Measurements from ENCODE around the gene ST6GALNAC2.
"Not testable (repeated sequence)": the region's sequence is repeated elsewhere in the genome, so short reads cannot be mapped to it uniquely, and the experiment has no call there.

ST6GALNAC2 gene

DNA sequence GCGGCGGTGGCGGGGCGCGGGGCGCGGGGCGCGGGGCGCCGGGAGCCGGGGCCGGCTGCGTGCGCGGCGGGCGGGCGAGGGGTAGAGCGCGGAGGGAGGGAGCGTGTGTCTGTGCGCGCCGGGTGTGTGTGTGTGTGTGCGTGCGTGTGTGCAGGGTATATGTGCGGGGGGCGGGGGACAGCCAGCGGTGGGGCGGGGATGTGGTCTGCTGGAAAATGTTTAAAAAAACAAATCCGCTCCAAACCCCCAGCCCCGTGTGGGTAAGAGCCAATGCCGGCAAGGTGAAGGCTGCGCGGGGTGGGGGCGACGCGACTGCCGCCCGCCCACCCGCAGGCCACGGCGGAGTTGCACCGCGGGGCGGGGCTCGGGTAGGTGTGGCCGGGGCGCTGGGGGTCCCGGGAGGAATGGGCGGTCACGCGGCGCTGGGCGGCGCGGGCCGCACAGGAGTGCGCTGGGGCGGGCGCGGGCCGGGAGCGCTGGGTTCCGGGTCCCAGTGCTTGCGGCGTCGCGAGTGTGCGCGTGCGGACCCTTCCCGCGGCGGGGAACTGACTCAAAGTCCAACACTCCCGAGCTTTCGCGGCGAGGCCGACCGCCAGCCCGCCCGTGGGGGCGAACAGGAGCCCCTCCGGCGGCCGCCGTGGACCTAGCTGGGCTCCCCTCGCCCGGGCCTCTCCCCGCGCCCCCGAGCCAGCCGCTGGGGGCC lies 47.9 kb downstream of the ST6GALNAC2 start, which contains the start of gene CYGB:
CYGB (minus strand) TSS at position 132 of the 703 bp plus-strand sequence. CDS start 167 bp downstream, outside the sequence.
- DNase-seq = no peak

DNA sequence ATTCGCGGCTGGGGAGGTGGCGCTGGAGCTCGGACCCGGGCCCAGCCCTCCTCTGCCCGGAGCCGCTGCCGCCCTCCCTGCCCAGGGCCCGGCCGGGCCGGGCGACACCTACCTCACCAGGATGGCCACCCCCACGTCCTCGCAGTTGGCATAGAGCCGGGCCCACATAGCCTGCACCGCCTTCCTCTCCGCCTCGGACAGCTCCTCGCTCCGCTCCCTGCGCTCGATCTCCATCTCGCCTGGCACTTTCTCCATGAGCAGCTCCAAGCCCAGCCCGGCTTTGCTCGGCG lies 48.4 kb downstream of the ST6GALNAC2 start:
- no peak for DNase-seq

DNA sequence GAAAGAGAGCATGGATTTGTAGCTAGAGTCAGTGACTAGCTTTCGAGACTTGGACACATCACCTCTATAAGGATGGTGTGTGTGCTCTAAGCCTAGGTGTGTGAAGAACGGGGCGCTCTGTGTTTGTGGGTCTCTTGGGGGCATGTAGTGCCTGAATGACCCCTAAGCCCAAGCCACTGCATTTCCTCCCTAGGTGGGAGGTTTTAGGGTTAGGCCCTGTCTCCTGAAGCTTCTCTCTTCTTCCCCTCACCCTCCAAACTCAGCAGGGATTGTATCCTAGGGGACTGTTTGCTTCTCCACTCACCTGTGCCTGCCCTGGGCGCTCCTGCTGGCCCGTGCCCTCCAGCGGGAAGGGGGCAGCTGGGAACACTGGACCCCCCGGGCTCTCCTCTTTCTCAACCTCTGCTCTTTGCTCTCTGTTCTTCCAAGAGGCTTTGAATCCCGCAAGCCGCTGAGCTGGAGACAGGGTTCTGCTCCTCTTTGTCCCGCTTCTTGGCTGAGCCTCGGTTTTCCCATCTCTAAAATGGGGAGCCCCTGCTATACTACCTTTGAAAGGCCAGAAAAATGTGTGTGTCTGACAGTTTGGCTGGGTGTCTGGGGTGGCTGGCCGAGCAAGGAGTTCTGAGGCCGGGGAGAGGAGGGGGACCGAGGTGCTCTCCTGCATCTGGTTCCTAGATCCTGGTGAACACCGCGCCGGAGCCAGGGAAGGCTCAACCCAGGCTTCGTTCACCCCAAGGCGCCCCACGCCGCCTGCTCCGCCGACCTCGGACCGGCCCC lies 49.0 kb downstream of the ST6GALNAC2 start:
- DNase-seq = no peak

DNA sequence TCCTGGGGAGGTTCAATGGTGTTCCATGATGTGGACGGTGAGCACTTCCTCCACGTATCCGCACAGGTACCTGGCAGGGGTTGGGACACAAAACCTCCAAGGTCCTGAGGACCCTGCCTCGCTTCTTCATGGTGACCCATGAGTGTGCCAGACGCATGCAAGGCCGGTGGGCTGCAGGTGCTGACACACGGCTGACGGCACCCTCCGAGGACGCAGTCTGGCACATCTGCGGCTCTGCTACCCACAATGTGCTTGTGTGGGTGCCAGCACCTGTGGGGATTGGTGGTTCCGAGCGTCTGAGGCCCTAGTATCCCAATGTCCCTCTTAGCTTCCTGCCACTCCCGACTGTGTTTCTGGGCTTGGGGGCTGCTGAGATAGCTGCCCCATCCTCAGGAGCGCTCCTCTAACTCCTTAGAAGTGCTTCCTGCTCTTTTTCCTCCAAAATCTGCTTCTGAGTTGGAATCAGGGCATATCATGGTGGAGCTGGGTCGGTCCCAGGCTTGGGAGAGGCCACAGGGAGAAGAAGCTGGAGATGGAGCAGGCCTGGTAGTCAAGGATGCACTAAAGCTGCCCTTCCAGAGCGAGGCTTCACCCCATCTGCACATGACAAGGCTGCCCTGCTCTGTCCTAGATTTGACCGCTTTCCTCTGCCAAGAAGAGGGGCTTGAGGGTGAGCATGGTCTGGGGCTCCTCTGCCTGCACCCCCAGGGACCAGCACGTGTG lies 49.7 kb downstream of the ST6GALNAC2 start:
- no peak for DNase-seq

DNA sequence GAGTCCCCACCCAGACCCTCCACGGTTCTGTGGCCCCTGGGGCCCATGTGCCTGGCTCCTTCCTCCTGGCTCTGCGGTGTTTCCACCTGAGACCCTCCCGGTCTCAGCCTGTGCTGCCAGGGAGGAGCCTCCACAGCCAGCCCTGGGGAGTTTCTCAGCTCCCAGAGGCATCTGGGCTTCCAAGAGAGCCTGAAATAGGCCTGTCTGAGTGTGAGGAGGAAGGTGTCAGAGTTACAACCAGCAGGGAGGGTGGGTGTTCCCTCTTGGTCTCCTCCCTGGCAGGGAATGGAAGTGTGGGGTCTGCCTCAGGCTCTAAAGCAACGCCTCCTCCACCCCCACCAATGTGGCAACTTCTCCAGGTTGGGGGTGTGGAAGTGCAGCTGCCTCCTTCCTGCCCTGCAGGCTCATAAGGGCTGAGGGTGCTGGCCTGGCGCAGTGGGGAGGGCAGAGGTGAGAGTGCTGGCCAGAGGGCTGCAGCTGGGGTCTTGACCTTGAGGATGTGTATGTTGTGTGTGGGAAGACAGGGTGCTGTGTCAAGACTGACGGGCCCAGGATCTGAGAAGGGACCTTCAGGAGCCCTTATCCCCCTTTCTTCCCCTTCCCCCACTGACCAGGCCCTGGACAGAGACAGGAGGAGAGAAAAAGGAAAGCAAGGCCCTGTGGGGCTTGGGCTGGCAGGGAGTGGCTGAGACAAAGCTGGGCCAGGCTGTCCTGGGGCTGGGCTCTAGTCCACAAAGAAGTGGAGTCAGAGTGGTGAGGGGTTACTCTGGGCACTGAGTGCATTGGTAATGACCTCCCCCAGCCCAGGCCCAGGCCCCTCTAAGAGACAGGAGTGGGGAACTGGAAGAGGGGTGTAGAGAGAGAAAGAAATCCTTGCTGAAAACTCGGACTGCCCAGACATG lies 50.6 kb downstream of the ST6GALNAC2 start:
- DNase-seq = no peak

DNA sequence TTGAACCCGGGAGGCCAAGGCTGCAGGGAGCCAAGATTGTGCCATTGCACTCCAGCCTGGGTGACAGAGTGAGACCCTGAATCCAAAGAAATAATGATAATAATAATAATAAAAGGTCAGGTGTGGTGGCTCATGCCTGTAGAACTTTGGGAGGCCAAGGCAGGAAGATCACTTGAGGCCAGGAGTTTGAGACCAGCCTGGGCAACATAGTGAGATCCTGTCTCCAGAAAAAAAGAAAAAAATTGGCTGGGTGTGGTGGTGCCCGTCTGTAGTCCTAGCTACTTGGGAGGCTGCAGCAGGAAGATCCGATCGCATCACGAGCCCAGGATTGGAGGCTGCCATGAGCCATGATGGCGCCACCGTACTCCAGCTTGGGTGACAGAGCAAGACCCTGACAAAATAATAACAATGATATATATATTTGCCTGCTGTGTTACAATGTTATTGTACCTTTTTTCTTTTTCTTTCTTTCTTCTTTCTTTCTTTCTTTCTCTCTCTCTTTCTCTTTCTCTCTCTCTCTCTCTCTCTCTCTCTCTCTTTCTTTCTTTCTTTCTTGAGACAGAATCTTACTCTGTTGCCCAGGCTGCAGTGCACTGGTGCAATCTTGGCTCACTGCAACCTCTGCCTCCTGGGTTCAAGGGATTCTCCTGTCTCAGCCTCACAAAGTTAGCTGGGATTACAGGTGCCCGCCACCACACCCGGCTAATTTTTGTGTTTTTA lies 51.9 kb downstream of the ST6GALNAC2 start:
- DNase-seq = not testable (repeated sequence)

DNA sequence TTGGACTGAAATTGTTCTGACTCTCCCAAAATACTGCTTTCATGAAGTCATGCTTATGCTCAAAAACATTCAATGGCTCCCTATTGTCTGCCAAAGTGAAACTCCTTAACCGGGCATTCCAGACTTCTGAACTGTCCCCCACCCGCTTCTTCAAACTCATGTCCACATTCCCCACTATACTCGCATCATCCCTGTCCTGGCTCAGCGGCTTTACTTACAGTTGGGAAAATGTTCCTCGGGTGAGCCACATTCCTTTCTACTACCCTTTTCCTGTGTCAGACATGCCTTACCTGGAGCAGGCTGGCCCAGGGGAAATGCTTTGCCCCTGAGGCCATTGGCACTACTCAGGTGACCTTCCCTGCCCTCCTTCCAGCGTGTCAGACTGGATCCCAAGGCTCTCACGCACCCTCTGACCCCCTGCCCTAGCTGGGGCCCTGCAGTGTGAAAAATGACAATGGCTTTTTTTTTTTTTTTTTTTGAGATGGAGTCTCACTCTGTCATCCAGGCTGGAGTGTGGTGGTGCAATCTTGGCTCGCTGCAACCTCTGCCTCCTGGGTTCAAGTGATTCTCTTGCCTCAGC lies 53.5 kb downstream of the ST6GALNAC2 start:
- no peak for DNase-seq

DNA sequence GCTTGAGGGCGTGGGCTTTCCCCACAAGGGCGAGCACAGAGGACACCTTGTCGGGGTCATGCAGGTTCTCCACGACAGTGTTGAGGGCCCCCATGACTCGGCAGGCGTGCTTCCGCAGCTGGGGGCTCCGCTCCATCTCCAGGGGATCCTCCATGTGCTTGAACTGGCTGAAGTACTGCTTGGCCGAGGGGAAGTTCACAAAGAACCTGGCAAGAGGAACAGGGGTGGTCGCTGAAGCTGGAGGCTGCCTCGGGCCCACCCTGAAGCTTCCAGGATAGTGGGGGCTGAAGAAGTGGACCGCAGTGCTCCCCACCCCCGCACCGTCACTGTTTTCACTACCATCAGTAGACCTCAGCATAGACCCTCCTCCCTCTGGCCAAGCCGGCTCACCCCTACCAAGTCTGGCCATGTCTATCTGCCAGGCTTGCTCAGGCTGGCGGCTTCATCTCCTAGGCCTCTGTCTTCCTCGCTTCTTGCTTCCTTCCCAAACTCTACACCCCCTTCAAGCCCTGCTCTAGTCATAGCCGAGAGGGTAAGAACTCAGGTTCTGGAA lies 54.1 kb downstream of the ST6GALNAC2 start:
- no peak for DNase-seq

DNA sequence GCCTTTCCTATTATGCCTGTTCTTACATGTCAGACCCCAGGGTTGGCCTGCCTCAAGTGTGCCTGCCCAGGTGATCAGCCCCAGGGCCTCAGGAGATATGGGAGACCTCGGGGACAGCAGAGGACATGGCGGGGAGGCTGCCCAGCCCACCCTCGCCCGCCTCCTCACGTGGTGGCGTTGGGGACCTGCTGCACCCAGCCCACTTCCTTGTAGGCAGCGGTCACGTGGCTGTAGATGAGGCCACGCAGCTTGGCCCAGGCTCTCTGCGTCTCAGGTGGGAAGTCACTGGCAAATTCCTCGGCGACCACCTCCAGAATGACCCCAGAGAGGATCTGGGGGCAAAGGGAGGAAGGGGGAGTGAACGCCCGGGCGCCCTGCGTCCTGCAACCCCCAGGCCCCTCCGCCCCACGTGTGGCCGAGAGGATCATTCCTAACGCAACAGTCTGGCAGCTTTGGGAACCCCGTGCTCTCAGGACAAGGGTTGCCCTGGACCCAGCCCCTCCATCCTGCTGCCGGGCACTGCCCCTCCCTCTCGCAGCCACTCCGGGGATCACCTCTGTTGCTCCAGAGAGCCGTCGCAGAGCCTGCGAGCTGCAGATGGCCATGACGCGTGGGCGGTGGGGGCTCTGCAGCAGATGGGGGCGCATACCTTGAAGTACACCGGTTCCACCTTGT lies 54.7 kb downstream of the ST6GALNAC2 start:
- no peak for DNase-seq

DNA sequence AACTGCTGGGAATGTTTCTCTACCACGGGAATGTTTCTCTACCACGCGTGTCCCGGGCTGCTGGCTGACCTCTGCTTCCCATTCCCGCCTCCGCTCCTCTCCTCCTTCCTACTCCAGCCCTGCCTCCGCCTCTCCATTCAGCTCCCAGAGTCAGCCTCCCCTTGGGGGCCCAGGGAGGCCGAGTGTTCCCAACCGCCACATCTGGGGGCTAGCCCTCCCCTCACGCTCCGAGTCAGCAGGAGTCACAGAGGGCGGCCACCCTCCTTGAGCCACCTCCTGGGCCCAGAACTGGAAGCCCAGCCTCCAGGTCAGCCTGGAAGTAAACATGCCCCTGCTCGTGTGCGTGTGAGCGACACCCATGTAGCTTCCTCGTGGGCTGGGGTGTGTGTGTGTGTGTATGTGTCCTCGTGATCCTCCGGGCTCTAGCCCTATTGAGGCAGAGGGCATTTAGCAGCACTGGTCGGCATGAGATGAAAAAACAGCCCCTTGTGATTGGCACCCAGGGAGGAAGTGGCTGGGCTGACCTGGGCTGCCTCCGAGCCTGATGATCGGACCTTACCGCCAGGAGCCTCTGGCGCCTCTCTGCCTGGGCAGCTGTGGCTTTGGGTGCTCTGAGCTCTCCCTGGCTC lies 55.5 kb downstream of the ST6GALNAC2 start:
- no peak for DNase-seq

DNA sequence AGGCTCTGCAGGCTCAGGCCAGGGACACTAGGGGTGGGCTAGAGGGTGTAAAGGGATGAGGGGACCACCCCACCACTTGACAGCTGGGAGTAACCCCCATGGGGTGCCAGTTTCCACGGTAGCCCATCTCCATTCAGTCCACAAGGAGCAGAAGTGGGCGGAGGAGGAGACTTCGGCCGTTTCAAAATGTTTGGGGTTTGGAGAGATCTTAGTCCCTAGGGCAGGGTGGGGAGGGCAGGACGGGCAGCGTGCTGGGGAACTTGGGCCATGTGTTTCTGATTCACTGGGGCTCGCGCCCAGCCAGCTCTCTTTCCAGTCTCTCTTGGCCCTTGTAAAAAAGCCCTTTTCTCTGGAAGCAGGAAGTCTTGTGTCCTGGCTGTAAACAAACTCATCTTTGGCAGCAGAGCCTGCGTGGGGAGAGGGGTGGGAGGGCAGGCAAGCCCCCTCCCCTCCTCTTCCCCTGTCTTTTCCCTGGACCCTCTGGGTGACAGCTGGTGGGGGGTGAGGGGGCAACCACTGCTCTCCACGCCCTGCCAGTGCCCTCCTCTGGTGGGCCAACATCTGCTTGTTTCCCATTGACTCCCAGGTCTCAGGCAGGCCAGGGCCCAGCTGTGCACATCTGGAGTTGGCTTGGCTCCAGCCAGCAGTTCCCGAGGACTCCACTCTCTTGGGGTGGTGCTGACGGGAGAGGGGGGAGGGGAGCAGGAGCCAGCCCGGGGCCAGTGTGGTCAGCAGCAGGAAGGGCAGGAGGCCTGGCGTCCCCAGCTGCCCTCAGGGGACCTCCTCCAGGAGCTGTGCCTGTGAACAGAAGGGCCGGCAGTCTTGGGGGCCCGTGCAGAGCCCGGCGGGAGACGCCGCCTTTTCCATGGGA lies 56.2 kb downstream of the ST6GALNAC2 start:
- DNase-seq = no peak

DNA sequence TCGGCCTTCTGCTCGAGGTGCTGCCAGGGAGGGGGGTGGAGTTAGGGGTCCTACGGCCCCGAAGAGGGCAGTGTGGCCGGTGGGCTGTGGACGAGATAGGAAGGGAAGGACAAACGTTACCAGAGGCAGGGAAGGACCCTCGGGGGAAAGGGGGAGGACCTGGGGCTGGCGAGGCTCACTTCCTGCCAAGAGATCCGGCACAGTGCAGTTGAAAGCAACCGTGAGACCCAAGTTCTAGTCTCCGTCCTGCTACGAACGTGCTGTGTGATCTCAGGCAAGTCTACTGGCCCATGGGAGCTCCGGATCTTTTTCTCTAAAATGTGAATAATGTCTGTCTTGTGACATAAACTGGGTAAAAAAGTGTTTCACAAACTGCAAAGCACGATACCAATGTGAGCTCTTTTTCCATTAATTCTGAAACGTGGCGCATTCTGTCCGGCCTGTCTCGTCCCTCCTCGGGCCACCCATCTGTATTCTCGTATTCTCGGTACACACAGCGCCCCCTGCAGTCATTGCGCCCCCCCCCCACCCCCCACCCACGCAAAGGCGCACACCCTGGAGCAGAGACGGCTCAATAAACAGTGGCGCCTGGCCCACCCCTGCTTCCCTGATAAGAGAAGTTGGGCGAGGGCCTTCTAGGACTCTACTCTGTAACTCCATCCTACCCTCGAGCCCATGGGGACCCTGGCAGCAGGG lies 57.0 kb downstream of the ST6GALNAC2 start:
- no peak for DNase-seq

DNA sequence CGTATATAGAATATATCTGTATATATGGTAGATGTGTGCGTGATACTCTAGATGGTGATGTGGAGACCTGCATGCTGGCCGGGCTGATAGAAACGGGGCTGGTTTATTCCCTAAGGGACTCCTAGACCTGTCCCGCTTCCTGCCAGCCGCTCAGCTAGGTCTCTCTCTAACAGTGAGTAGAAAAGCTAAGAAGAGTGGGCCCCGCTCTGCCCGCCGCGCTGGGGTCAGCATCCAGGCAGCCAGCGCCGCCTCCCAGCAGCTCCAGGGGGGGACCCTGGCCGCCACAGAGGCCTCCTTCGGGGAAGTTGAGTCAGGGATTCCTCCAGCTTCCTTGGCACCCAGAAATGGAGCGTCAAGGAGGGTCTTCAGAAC lies 57.5 kb downstream of the ST6GALNAC2 start:
- no peak for DNase-seq

DNA sequence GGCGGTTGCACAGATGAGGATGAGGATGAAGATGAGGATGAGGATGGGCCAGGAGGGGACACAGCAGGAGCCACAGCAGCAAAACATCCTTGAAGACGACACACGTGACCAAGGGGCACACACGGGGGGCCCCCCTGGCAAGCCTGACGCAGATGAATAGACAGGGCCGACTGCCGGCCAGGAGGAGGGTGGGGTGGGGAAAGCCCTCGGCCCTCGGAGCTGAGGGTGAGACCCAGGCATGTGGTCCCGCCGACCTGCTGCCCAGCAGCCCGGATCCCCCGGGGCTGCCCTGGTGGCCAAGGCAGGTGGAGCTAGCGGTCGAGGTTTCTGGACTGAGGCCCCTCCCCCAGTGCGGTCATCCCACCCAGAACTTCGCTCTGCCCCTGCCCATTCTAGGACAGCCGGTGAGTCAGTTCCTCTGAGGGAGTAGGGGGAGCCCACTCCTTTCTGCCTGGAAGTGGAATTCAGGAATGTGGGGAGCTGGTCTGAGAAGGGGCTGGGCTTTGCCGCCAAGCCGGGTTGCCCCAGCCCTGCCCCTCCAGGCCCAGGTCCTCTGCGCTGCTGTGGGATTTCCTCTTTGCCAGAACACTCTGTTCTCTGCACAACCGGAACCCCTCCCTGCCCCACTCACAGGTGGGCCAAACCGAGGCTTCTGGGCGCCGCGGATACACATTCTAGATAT lies 58.1 kb downstream of the ST6GALNAC2 start:
- DNase-seq = no peak

DNA sequence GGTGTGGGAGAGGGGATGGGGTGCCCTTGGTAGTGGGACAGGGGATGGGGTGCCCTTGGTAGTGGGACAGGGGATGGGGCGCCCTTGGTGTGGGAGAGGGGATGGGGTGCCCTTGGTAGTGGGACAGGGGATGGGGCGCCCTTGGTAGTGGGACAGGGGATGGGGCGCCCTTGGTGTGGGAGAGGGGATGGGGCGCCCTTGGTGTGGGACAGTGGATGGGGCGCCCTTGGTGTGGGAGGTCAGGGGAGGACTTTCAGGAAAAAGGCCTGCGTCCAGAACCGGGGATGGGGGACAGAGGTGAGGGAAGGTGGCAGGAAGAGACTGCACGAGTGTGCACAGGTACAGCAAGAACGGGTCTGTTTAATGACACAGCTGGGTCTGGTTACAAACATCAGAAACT lies 58.6 kb downstream of the ST6GALNAC2 start:
- DNase-seq = not testable (repeated sequence)

DNA sequence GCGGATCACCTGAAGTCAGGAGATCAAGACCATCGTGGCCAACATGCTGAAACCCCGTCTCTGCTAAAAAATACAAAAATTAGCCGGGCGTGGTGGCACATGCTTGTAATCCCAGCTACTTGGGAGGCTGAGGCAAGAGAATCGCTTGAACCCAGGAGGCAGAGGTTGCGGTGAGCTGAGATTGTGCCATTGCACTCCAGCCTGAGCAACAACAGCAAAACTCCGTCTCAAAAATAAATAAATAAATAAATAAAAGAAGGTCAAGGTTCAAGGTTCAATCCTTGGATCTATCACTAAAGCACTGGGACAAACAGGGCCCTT lies 60.2 kb downstream of the ST6GALNAC2 start:
- DNase-seq = not testable (repeated sequence)

DNA sequence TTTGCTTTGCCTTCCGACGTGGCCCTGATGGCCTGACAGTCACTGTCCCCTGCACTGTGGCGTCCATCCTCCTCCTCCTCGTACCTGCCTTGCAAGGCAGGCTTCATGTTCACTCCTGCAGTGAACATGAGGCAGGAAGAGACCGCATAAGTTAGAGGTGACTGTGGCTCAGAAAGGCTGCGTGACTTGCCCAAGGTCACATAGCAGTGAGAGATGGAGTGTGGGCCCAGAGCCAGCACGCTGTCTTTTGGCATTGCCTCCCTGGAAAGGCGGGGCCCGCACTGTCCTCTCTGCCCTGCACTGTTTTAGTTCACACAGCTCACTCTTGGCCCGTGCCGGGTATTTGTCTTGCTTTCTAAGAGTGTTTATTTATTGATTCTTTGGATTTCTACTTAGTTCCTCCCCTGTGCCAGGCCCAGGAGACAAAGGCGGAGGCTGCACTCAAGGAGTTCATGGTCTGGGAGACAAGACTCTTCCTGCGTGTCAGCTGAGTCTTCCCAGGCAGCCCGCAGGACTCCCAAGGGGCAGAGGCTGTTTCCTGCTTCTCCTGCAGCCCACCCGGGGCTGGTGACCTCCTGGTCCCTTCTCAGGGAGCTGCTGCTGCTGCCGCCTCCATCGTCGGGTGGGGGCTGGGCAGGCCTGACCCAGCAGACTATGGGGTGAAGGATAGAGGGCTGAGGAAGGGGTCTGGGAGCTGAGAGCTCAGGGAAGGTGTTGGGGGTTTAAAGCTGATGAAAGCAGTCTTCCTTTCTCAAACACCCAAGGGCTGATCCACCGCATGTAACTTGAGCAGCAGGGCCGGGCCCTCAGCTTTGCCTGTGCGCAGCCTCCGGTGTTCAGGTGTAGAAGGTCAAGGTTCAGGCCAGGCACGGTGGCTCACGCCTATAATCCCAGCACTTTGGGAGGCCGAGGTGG lies 60.8 kb downstream of the ST6GALNAC2 start:
- no peak for DNase-seq

All from NCI-H1436 treated with DMSO at 0.1 percent for 48 hours (cell line).